Hippocampal formation (tissue), 2 donors: ENCODE results near the gene ARHGAP19.
A peak's percentile ranks its signal among the peaks of the same experiment; 100 is the strongest.
"Not testable (repeated sequence)": the region's sequence is repeated elsewhere in the genome, so short reads cannot be mapped to it uniquely, and the experiment has no call there.

Experiments used
- DNase-seq, 2 donors: peaks; one replicate each; lab custom pipeline; 2025; lab: John Stamatoyannopoulos, UW

Gene ARHGAP19

GRCh38 chr10:97279121-97279815, 13.2 kb downstream of the ARHGAP19 start:
- no peak for DNase-seq

- DNase-seq: peak in 1 of 2 donors; percentile 69
These were observed 13.9 kb downstream of the ARHGAP19 start for GRCh38 chr10:97278491-97278989.

- DNase-seq: no peak
These were observed 14.9 kb downstream of the ARHGAP19 start for GRCh38 chr10:97277551-97277950.

- no peak for DNase-seq
These were observed 17.6 kb downstream of the ARHGAP19 start for GRCh38 chr10:97274828-97275227.

GRCh38 chr10:97273700-97274099, 18.7 kb downstream of the ARHGAP19 start:
- DNase-seq: no peak

- no peak for DNase-seq
These were observed 21.8 kb downstream of the ARHGAP19 start for GRCh38 chr10:97270523-97271154.

GRCh38 chr10:97267671-97268070, 24.8 kb downstream of the ARHGAP19 start:
- DNase-seq: no peak

- DNase-seq: not testable (repeated sequence)
These were observed 27.3 kb downstream of the ARHGAP19 start for GRCh38 chr10:97265095-97265494.

- no peak for DNase-seq
These were observed 28.5 kb downstream of the ARHGAP19 start for GRCh38 chr10:97263971-97264370.

GRCh38 chr10:97261656-97262055, 30.8 kb downstream of the ARHGAP19 start:
- no peak for DNase-seq

GRCh38 chr10:97261183-97261582, 31.3 kb downstream of the ARHGAP19 start:
- DNase-seq: no peak

- no peak for DNase-seq
These were observed 33.3 kb downstream of the ARHGAP19 start for GRCh38 chr10:97259119-97259518.

GRCh38 chr10:97256356-97256755, 36.1 kb downstream of the ARHGAP19 start:
- DNase-seq: no peak

- no peak for DNase-seq
These were observed 36.7 kb downstream of the ARHGAP19 start for GRCh38 chr10:97255512-97256293.

GRCh38 chr10:97254694-97255093, 37.7 kb downstream of the ARHGAP19 start:
- no peak for DNase-seq

GRCh38 chr10:97250952-97251351, 41.5 kb downstream of the ARHGAP19 start:
- no peak for DNase-seq

GRCh38 chr10:97243836-97244235, 48.6 kb downstream of the ARHGAP19 start:
- DNase-seq: no peak

GRCh38 chr10:97238855-97239254, 53.6 kb downstream of the ARHGAP19 start:
- no peak for DNase-seq

GRCh38 chr10:97235353-97235752, 57.1 kb downstream of the ARHGAP19 start:
- DNase-seq: no peak

GRCh38 chr10:97234400-97234799, 58.0 kb downstream of the ARHGAP19 start:
- DNase-seq: peak in 1 of 2 donors; percentile 55

GRCh38 chr10:97230146-97230545, 62.3 kb downstream of the ARHGAP19 start:
- no peak for DNase-seq

- DNase-seq: no peak
These were observed 63.0 kb downstream of the ARHGAP19 start for GRCh38 chr10:97229322-97230015.
